H1 (cell line): ENCODE data around the gene FARS2. TPM values are rescaled to one million over a fixed set of nuclear protein-coding genes. Genes with fewer than 3 reads are reported as not detected.

Source experiments
- polyA plus RNA-seq, 7 experiments: library from polyadenylated mRNA; depleted of rRNA in 3 of 7; stranded (reverse) in 5 of 7; unstranded in 2 of 7; fragments of >200 nt in 5 of 7; fragments of 200-250 nt in 2 of 7; gene quantifications; 1 replicate in 5 of 7; 2 replicates in 1 of 7; 4 replicates in 1 of 7; pipeline versions ENCODE4 v1.2.1 to v1.2.3, GENCODE V29; 2011 to 2013; ENCODE audit warnings: missing spikeins in 2 of 7, mixed read lengths in 2 of 7
- total RNA-seq: library from RNA; stranded (reverse); fragmentation: NEBNext Ultra II Directional; extraction: Animal tissue kit (Norgen Biotek cat#: 25700); gene quantifications from 2 replicates; pipeline ENCODE4 v1.2.1, GENCODE V29; 2021
- TF ChIP-seq, protein P1 (sequence below): fragments of 300-600 bp; sonication (generic); IDR thresholded peaks from 2 replicates; pipeline ENCODE4 v1.7.1; 2012; ENCODE audit warnings: low read length, moderate library complexity, mild to moderate bottlenecking, inconsistent platforms; ENCODE audit not compliant: insufficient replicate concordance

FARS2 gene
- total and polyA plus RNA-seq, 2 of the 8 experiments (the other 6 are each of a cell fraction or from before 2014, with no cell fraction given): 11.7 to 14.4 TPM

DNA sequence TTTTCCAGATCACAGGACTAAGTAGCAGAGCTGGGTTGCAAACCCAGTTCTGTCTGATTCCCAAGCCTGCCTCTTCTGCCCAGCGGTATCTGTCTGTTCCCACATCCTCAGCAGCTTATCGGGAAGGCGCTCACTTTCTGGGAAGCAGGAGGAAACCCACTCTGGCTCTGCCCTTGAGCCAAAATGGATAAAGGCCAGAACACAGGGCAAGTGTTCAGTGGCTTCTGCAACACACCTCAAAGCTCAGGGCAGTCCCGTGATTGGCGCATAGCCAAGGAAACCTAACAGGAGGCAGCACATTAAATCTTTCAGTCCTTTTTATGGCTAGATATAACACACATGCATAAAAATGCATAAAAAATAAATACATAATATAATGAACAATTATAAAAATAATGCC lies 483.2 kb downstream of the FARS2 start (continued):
- TF ChIP-seq, protein P1, sequence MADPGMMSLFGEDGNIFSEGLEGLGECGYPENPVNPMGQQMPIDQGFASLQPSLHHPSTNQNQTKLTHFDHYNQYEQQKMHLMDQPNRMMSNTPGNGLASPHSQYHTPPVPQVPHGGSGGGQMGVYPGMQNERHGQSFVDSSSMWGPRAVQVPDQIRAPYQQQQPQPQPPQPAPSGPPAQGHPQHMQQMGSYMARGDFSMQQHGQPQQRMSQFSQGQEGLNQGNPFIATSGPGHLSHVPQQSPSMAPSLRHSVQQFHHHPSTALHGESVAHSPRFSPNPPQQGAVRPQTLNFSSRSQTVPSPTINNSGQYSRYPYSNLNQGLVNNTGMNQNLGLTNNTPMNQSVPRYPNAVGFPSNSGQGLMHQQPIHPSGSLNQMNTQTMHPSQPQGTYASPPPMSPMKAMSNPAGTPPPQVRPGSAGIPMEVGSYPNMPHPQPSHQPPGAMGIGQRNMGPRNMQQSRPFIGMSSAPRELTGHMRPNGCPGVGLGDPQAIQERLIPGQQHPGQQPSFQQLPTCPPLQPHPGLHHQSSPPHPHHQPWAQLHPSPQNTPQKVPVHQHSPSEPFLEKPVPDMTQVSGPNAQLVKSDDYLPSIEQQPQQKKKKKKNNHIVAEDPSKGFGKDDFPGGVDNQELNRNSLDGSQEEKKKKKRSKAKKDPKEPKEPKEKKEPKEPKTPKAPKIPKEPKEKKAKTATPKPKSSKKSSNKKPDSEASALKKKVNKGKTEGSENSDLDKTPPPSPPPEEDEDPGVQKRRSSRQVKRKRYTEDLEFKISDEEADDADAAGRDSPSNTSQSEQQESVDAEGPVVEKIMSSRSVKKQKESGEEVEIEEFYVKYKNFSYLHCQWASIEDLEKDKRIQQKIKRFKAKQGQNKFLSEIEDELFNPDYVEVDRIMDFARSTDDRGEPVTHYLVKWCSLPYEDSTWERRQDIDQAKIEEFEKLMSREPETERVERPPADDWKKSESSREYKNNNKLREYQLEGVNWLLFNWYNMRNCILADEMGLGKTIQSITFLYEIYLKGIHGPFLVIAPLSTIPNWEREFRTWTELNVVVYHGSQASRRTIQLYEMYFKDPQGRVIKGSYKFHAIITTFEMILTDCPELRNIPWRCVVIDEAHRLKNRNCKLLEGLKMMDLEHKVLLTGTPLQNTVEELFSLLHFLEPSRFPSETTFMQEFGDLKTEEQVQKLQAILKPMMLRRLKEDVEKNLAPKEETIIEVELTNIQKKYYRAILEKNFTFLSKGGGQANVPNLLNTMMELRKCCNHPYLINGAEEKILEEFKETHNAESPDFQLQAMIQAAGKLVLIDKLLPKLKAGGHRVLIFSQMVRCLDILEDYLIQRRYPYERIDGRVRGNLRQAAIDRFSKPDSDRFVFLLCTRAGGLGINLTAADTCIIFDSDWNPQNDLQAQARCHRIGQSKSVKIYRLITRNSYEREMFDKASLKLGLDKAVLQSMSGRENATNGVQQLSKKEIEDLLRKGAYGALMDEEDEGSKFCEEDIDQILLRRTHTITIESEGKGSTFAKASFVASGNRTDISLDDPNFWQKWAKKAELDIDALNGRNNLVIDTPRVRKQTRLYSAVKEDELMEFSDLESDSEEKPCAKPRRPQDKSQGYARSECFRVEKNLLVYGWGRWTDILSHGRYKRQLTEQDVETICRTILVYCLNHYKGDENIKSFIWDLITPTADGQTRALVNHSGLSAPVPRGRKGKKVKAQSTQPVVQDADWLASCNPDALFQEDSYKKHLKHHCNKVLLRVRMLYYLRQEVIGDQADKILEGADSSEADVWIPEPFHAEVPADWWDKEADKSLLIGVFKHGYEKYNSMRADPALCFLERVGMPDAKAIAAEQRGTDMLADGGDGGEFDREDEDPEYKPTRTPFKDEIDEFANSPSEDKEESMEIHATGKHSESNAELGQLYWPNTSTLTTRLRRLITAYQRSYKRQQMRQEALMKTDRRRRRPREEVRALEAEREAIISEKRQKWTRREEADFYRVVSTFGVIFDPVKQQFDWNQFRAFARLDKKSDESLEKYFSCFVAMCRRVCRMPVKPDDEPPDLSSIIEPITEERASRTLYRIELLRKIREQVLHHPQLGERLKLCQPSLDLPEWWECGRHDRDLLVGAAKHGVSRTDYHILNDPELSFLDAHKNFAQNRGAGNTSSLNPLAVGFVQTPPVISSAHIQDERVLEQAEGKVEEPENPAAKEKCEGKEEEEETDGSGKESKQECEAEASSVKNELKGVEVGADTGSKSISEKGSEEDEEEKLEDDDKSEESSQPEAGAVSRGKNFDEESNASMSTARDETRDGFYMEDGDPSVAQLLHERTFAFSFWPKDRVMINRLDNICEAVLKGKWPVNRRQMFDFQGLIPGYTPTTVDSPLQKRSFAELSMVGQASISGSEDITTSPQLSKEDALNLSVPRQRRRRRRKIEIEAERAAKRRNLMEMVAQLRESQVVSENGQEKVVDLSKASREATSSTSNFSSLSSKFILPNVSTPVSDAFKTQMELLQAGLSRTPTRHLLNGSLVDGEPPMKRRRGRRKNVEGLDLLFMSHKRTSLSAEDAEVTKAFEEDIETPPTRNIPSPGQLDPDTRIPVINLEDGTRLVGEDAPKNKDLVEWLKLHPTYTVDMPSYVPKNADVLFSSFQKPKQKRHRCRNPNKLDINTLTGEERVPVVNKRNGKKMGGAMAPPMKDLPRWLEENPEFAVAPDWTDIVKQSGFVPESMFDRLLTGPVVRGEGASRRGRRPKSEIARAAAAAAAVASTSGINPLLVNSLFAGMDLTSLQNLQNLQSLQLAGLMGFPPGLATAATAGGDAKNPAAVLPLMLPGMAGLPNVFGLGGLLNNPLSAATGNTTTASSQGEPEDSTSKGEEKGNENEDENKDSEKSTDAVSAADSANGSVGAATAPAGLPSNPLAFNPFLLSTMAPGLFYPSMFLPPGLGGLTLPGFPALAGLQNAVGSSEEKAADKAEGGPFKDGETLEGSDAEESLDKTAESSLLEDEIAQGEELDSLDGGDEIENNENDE: no peak
